ENCODE measurements around the gene CD320. TPM values are rescaled to one million over a fixed set of nuclear protein-coding genes. Genes with fewer than 3 reads are reported as not detected.

CD320 gene
- total and polyA plus RNA-seq, 2 experiments from 2014 or later, result 87.0 to 124 TPM

GRCh38 chr19:8321986-8322637 is 14.0 kb upstream of the CD320 start (continued):
- TF ChIP-seq, protein P1, sequence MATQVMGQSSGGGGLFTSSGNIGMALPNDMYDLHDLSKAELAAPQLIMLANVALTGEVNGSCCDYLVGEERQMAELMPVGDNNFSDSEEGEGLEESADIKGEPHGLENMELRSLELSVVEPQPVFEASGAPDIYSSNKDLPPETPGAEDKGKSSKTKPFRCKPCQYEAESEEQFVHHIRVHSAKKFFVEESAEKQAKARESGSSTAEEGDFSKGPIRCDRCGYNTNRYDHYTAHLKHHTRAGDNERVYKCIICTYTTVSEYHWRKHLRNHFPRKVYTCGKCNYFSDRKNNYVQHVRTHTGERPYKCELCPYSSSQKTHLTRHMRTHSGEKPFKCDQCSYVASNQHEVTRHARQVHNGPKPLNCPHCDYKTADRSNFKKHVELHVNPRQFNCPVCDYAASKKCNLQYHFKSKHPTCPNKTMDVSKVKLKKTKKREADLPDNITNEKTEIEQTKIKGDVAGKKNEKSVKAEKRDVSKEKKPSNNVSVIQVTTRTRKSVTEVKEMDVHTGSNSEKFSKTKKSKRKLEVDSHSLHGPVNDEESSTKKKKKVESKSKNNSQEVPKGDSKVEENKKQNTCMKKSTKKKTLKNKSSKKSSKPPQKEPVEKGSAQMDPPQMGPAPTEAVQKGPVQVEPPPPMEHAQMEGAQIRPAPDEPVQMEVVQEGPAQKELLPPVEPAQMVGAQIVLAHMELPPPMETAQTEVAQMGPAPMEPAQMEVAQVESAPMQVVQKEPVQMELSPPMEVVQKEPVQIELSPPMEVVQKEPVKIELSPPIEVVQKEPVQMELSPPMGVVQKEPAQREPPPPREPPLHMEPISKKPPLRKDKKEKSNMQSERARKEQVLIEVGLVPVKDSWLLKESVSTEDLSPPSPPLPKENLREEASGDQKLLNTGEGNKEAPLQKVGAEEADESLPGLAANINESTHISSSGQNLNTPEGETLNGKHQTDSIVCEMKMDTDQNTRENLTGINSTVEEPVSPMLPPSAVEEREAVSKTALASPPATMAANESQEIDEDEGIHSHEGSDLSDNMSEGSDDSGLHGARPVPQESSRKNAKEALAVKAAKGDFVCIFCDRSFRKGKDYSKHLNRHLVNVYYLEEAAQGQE (IDR thresholded peaks at IDR 0.05; ENCODE audit: unreplicated experiment), result no peak
- TF ChIP-seq, protein P2, sequence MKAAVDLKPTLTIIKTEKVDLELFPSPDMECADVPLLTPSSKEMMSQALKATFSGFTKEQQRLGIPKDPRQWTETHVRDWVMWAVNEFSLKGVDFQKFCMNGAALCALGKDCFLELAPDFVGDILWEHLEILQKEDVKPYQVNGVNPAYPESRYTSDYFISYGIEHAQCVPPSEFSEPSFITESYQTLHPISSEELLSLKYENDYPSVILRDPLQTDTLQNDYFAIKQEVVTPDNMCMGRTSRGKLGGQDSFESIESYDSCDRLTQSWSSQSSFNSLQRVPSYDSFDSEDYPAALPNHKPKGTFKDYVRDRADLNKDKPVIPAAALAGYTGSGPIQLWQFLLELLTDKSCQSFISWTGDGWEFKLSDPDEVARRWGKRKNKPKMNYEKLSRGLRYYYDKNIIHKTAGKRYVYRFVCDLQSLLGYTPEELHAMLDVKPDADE (IDR thresholded peaks at IDR 0.05), result no peak
- TF ChIP-seq ZNF114 (CRISPR knock-in tag; IDR thresholded peaks at IDR 0.05) (no peak), EZH2 (IDR thresholded peaks at IDR 0.05; ENCODE audit: low read depth, unreplicated experiment) (no peak), JUNB (IDR thresholded peaks at IDR 0.05; ENCODE audit: unreplicated experiment) (no peak), STAT1 (IDR thresholded peaks at IDR 0.05; ENCODE audit: unreplicated experiment) (no peak), POLR2AphosphoS5 (IDR thresholded peaks at IDR 0.05; ENCODE audit: low read depth) (no peak)

DNA sequence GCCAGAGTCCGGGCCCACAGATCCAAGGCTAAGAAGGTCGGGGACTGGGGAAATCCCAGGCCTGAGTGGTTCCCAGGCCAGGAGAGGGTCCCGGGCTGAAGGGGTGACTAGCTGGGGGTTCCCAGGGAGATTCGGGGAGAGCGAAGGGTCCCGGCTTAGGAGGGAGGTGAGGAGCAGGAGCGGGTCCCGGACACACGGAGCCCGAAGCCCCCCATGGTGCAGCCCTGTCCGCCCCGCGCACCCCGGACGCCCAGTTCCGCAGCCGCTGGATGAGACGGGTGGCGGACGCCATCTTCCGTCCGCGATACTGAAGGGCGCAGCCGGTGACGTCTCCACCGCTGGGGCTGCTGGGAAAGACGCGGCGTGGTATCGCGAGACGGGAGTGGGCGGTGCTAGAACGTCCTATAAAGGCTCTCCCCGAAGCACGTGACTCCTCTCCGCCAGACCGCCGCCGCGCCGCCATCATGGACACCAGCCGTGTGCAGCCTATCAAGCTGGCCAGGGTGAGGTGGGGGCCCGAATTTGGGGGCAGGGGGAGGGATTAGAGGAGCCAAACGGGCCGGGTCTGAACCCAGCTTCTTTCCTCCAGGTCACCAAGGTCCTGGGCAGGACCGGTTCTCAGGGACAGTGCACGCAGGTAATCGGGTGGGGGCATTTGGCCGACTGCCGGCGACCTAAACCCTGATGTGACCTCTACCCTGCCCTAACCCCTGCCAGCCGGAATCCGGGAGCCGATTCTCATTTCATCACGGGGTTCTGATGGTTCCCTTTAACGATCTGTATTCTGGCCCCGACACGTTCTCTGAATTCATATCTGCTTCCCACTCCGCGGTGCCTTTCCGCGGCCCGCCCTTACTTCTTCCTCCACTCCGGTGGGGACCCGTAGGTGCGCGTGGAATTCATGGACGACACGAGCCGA is 13.2 kb upstream of the CD320 start, which contains the start of the genes NDUFA7 and RPS28:
TSS of gene NDUFA7 (minus strand) at position 309 of the 919 bp plus-strand sequence. CDS start at position 292, 17 bp downstream.
TSS of gene RPS28 (plus strand) at position 430 of the 919 bp plus-strand sequence. CDS start at position 465, 35 bp downstream.
- Mint-ChIP-seq H3K36me3 (ENCODE audit: low read depth) (peaks cover 37% of the 10 kb centered on the region), H3K9me3 (no peaks in the 10 kb centered on the region), H3K4me3 (peak within 1 kb of the TSS; percentile 97), H3K27me3 (ENCODE audit: insufficient read depth, low read depth, poor library complexity) (peaks cover 22% of the 10 kb centered on the region), H3K4me1 (peaks cover 33% of the 10 kb centered on the region), H3K27ac (peak within 1 kb of the TSS; percentile 97)
- H2AFZ ChIP-seq, result no peak within 1 kb of the TSS
- ATAC-seq (peak; percentile 69), DNase-seq (ENCODE audit: low spot score) (peak; percentile 98)
- peaks cover 54% of the 10 kb centered on the region for H3F3A ChIP-seq (replicated peaks; ENCODE audit: low read depth)
- peaks cover 24% of the 10 kb centered on the region for H4K20me1 ChIP-seq (replicated peaks; ENCODE audit: insufficient read depth)
- peak within 1 kb of the TSS; percentile 98 for H3K27ac ChIP-seq (ENCODE audit: low read depth)
- H3K79me2 ChIP-seq (replicated peaks; ENCODE audit: insufficient read depth), result peaks cover 33% of the 10 kb centered on the region
- H3K4me3 ChIP-seq, result peak within 1 kb of the TSS; percentile 96
- peak within 1 kb of the TSS; percentile 100 for H3K4me2 ChIP-seq
- H3K36me3 ChIP-seq (ENCODE audit: insufficient read depth), result peaks cover 7% of the 10 kb centered on the region
- H3K4me1 ChIP-seq (ENCODE audit: insufficient read depth), result peaks cover 24% of the 10 kb centered on the region
- H3K27me3 ChIP-seq (ENCODE audit: insufficient read depth), result no peaks in the 10 kb centered on the region
- no peaks in the 10 kb centered on the region for H3K9me2 ChIP-seq (ENCODE audit: insufficient read depth)
- no peak for TF ChIP-seq ZNF462 (CRISPR knock-in tag; IDR thresholded peaks at IDR 0.05)
- TF ChIP-seq EZH2phosphoT487 (IDR thresholded peaks at IDR 0.05; ENCODE audit: unreplicated experiment), result no peak
- peak; percentile 96 for TF ChIP-seq CREB1 (CRISPR knock-in tag; IDR thresholded peaks at IDR 0.05; ENCODE audit: low read depth)
- no peak for TF ChIP-seq NANOG (IDR thresholded peaks at IDR 0.05; ENCODE audit: borderline replicate concordance)
- TF ChIP-seq, protein P2 (IDR thresholded peaks at IDR 0.05), result peak; percentile 90
